Stimulated activated CD4-positive, alpha-beta T cell treated with anti-CD3 and anti-CD28 coated beads, Interleukin-2, amount 100 ng/mL, for 24 hours (primary cell): Measurements from ENCODE around the gene C3orf38.
A peak's percentile ranks its signal among the peaks of the same experiment; 100 is the strongest.
"Not testable (repeated sequence)": the region's sequence is repeated elsewhere in the genome, so short reads cannot be mapped to it uniquely, and the experiment has no call there.

Experiments
- DNase-seq, 2 donors: peaks; one replicate each; pipeline ENCODE4 v3.0.0-alpha.2; 2020

Gene C3orf38

DNA sequence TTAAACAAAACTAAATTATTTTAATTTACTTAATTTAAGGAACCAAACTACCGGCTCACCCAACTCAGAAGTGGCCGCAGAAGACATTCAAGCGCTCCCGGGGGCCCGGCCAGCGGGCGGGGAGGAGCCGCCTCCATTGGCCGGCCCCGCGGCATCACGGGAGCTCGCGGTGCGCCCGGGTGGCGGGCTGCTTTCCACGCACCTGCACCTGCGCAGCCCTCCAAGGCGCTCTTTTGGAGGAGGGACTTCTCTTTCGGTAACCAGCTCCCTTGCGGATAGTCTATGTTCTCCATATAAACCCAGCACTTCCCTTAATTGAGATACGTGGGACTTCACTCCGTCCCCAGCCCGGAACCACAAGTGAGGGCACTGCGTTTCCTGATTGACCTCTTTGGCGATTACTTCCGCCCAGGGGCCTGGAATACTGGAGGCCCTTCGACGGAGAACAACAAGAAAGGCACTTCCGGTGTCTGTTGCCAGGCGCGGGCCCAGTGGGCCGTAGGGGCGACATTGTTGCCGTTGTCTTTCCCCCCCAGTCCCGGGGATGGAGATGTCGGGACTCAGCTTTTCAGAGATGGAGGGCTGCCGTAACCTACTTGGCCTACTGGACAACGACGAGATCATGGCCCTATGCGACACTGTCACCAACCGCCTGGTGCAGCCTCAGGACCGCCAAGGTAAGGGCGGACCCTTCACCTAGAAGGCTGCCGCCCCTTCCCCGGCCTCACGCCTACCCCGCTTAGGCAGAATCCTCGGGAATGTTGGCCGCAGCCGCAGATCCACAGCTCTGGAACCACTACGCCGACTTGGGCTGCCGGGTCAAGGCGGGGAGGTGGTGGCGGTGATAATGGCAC, at the start of gene C3orf38:
Gene C3orf38, plus strand, starts transcription at position 451 of the 854 bp plus-strand sequence. Its CDS starts 94 bp downstream, at position 545.
- DNase-seq: peak; percentile 76 to 80

GRCh38 chr3:88101142-88101541, 48.6 kb upstream of the C3orf38 start:
- DNase-seq: no peak

- no peak for DNase-seq
Observed at GRCh38 chr3:88105325-88105724, 44.4 kb upstream of the C3orf38 start.

- no peak for DNase-seq
Observed at GRCh38 chr3:88112289-88112688, 37.5 kb upstream of the C3orf38 start.

DNA sequence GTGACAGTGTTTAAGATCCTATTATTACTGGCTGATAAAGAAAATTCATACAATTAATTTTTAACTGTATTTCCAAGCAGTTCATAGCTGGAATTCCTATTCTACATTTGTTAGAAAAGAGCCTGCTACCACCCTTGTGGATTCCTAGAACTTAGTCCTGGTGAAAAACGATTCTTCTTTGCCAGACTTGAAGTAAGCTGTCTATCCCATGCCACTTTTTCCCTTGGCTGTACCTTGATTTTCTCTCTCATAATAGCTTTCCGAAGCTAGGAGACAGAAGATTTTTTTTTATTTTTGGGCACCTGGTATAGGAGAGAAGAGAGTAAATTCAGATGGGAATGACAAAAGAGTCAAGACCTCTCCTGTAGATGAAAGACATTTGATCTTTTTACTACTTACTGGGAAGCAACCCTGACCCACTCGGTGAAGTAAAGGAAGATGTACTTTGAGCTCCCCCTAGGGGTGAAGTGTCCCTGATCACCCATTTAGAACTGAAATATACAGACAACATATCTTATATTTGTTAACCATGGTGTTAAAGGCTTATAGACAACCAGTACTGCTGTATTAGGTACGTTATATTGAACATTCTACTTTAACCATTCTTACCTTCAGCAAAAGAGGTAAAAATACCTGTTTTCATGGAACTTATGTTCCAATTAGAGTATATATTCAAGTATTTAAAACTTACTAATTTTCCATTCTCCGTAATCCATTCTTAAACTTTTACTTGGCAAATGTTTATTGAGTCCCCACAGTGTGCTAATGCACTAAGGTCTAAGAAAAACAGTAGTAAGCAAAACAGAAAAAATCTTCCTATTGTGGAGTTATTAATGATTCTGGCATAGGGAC, 36.2 kb upstream of the C3orf38 start:
- DNase-seq: peak; percentile 32 to 60

DNA sequence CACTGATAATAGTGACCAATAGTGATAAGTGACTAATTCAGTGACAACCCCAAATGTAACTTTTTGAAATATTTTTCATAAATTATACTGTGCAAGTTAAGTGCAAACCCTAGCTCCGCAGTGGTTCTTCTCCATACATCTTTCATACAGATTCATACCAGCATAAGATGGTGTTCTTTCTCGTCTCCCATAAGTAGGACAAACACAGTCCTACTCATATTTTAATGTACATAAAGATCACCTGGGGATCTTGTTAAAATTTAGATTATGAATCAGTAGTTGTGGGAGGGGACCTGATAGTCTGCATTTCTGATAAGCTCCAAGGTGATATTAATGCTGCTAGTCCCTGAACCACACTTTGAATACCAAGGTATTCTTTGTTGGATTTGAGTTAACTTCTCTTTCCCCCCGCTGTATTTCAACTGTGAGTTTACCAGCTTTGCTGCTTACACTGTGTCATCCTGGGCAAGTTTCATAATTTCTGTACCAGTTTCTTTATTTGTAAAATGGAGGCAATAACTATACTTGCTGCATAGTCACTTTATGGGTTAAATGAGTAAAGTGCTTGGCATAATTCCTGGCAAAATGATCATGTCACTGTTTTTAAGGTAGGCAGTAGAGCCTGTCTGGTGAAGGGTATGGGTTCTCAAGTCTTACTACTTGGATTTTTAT, 34.7 kb upstream of the C3orf38 start:
- no peak for DNase-seq

GRCh38 chr3:88117683-88118082, 32.1 kb upstream of the C3orf38 start:
- DNase-seq: no peak

DNA sequence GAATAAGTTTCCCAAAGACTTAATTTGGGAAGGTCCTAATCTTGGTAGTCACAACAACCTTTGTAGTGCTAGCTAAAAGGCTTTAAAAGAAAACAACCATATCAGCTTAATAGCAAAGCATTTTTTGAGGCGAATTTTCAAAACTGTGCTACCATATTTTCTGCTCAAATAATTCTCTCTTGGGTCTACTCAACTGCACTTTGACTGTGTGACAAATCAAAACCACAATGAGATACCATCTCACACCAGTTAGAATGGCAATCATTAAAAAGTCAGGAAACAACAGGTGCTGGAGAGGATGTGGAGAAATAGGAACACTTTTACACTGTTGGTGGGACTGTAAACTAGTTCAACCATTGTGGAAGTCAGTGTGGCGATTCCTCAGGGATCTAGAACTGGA, 31.2 kb upstream of the C3orf38 start:
- DNase-seq: not testable (repeated sequence)

- no peak for DNase-seq
Observed at GRCh38 chr3:88123526-88123925, 26.2 kb upstream of the C3orf38 start.

DNA sequence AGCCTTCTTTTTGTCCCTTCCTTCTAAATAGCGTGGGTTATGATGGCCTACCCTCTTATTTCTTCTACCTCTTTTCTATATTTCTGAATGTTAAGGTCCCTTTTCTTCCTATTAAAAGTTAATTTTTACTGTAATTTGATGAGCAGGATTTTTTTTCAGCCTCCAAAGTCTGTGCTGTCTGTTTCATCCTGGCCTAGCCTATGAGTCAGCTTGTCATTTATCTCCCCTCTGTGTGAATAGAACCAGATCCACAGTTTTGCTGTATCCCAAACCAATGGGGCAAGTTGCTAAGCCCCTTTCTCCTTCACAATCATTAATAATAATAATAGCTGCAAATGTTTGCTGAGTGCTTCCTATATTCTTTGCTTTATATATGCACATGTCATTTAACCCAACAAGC, 18.1 kb upstream of the C3orf38 start:
- no peak for DNase-seq

GRCh38 chr3:88132894-88133293, 16.9 kb upstream of the C3orf38 start:
- no peak for DNase-seq

- no peak for DNase-seq
Observed at GRCh38 chr3:88133711-88134263, 16.0 kb upstream of the C3orf38 start.

DNA sequence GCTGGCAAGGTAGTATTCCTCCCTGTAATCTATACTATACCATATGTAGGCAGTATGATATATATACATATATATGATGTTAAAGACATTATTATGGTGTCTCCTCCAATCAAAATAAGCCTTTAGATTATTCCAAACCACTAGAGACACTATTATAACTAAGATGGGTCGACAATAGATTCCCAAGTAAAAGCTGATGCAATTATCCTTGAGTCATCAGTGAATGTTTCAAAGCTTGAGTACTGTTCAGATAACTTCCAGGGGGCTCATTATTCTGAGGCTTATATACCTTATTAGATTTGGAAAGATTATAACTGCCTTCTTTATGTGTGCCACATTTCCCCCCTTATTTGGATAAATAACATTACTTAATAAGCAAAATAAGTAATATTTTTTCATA, 11.9 kb upstream of the C3orf38 start:
- DNase-seq: no peak

- DNase-seq: no peak
Observed at GRCh38 chr3:88141458-88142083, 8.2 kb upstream of the C3orf38 start.

GRCh38 chr3:88142094-88142624, 7.6 kb upstream of the C3orf38 start:
- DNase-seq: no peak

- no peak for DNase-seq
Observed at GRCh38 chr3:88147261-88147660, 2.5 kb upstream of the C3orf38 start.

DNA sequence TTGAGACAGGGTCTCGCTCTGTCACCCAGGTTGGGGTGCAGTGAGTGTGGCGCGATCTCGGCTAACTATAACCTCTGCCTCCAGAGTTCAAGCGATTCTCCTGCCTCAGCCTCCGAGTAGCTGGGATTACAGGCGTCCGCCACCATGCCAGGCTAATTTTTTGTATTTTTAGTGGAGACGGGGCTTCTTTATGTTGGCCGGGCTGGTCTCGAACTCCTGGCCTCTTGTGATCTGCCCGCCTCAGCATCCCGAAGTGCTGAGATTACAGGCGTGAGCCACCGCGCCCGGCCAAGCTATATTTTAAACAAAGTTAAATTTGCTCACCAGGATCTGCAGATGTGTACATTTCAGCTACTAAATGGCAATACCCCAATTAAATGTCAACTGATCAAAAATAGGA, 1.1 kb upstream of the C3orf38 start:
- DNase-seq: no peak

DNA sequence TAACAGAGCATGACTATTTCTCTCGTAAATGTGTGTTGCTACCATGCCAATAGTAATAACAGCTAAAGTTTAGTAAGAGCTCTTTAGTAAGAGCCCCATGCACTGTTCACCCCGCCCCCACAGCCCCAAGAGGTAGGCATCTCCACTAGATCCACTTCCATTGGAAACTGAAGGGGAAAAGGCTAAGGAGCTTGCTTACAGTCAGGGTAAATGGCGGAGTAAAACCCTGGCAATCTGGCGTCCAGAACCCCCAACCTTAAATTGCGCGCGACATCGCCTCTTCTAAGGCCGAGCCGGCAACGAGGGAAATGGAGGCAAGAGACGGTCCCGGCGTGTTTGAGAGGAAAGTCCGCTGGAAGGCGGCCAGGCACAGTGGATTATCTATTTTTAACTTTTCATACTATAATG, 654 bp upstream of the C3orf38 start:
- DNase-seq: peak; percentile 58 to 59

DNA sequence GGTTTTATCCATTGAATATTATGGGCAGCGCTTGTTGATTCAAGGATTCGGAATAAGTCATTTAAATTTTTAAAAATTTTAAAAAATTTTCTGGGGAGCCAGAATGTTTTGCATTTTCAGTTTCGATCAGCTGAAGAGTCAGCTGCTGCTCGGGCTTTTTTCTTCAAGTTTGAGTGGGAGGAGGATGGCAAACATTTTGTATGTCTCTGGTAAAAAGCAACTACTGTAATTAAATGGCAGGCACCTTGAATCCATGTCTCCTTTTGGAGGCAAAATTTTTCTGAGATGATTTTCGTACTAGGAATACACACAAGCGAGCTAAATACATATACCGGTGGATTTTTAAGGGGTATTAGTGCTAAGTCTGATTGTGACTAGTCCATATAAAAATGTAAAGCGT, 612 bp downstream of the C3orf38 start:
- DNase-seq: peak in 1 of 2 donors; percentile 25

GRCh38 chr3:88150806-88151205, 1.0 kb downstream of the C3orf38 start:
- no peak for DNase-seq

- no peak for DNase-seq
Observed at GRCh38 chr3:88151358-88151757, 1.6 kb downstream of the C3orf38 start.

DNA sequence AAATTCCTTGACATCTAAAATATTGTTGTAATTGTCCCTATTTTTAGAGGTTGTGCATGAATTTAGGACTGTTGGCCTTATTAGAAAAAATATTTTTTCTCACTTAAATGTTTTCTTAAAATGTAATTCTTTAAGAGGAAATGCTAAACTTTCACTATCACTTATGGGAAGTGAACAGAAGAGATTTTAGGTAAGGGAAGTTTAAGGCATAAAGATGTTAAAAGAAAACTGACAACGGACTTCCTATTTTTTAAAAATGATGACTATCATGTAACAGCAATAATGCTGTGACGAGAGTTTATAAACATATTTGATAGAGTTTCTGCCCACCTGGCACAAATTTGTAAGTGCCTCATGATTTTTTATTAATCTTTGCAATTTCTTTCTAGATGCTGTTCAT, 3.1 kb downstream of the C3orf38 start:
- DNase-seq: no peak
